Kidney (tissue), 14 donors: ENCODE results near the gene PHACTR1. TPM values are rescaled to one million over a fixed set of nuclear protein-coding genes. Genes with fewer than 3 reads are reported as not detected.
A peak's percentile ranks its signal among the peaks of the same experiment; 100 is the strongest.

Experiments used
- DNase-seq, 5 donors: peaks; one replicate each; pipeline ENCODE4 v3.0.0-alpha.2; 2013 to 2020
- FAIRE-seq: peaks from 2 replicates; lab custom pipeline; 2012; peaks lifted over from hg19 to GRCh38; lab: Jason Lieb, UNC
- H3K27ac ChIP-seq, 2 donors: one replicate each; pipeline ENCODE4 v1.7.0; 2013; ENCODE audit warnings: low read depth in 2 of 2, low read length in 2 of 2, inconsistent platforms in 1 of 2
- H3K27me3 ChIP-seq: one replicate; pipeline ENCODE4 v1.7.1; 2013; ENCODE audit warnings: low read length, inconsistent platforms; ENCODE audit not compliant: control insufficient read depth, insufficient read depth
- H3K36me3 ChIP-seq, 3 donors: one replicate each; pipeline versions ENCODE4 v1.7.0 to v1.7.1; 2013; ENCODE audit warnings: low read length in 3 of 3, control low read depth in 1 of 3, inconsistent platforms in 1 of 3; ENCODE audit not compliant: insufficient read depth in 3 of 3, control insufficient read depth in 2 of 3
- H3K4me1 ChIP-seq, 3 donors: one replicate each; pipeline versions ENCODE4 v1.7.0 to v1.7.1; 2013; ENCODE audit warnings: low read length in 3 of 3, inconsistent platforms in 1 of 3, low read depth in 1 of 3; ENCODE audit not compliant: control insufficient read depth in 2 of 3, insufficient read depth in 2 of 3
- H3K4me3 ChIP-seq, 3 donors: one replicate each; pipeline versions ENCODE4 v1.7.0 to v1.8.1; 2013; ENCODE audit warnings: low read length in 3 of 3, control low read depth in 1 of 3, inconsistent platforms in 1 of 3
- H3K9ac ChIP-seq, 3 donors: one replicate each; pipeline versions ENCODE4 v1.7.0 to v1.7.1; 2013; ENCODE audit warnings: low read length in 3 of 3, control low read depth in 1 of 3, inconsistent platforms in 1 of 3
- H3K9me3 ChIP-seq, 3 donors: one replicate each; pipeline versions ENCODE4 v1.7.0 to v1.7.1; 2013; ENCODE audit warnings: low read length in 3 of 3, control low read depth in 1 of 3, inconsistent platforms in 1 of 3; ENCODE audit not compliant: control insufficient read depth in 2 of 3, insufficient read depth in 1 of 3
- CTCF ChIP-seq: IDR thresholded peaks from 3 replicates; pipeline ENCODE4 v1.5.1; 2012; ENCODE audit warnings: mild to moderate bottlenecking, moderate library complexity, borderline replicate concordance; ENCODE audit not compliant: insufficient read depth; ENCODE audit errors: extremely low read depth
- intact Hi-C: fragments of 100-400 bp; cut with DNase I; formaldehyde crosslinking; loops from one replicate; pipeline ENCODE4 v1.11.1; 2022
- polyA plus RNA-seq: library from polyadenylated mRNA; stranded (reverse); fragments of 350-450 nt; fragmentation: Illumina TruSeq; extraction: RNeasy Lipid Tissue Mini Kit (QIAGEN cat#74804); gene quantifications from one replicate; pipeline ENCODE4 v1.2.3, GENCODE V29; 2014; ENCODE audit warnings: low read depth, low replicate concordance; ENCODE audit not compliant: insufficient read depth
- total RNA-seq: library from RNA; stranded (reverse); fragmentation: NEBNext Ultra II Directional; extraction: Animal tissue kit (Norgen Biotek cat#: 25700); gene quantifications from one replicate; pipeline ENCODE4 v1.2.1, GENCODE V29; 2021
- donor health status: control.
- donor health status: control.
- donor health status: control.
- donor health status: control.
- donor health status: control.
- donor health status: DM: yes; HTN: yes; CAD: no.
- donor health status: Normal renal cell carcinoma (clear cell type).

The PHACTR1 gene
- total and polyA plus RNA-seq, 2 donors from 2014 or later, result 3.3 to 33.6 TPM

GRCh38 chr6:13189710-13190109, 473.1 kb downstream of the PHACTR1 start:
- Histone ChIP-seq H3K27ac (no peak overlapping the region), H3K9me3 (no peaks in the 10 kb centered on the region), H3K4me1 (no peaks in the 10 kb centered on the region), H3K27me3 (no peaks in the 10 kb centered on the region), H3K4me3 (no peak overlapping the region), H3K36me3 (no peaks in the 10 kb centered on the region), H3K9ac (no peak overlapping the region)
- FAIRE-seq (no peak), DNase-seq (no peak)
- no peak for TF ChIP-seq CTCF
- intact Hi-C loops, result no loop called here

- FAIRE-seq, result no peak
- Histone ChIP-seq H3K4me3 (no peak overlapping the region), H3K4me1 (no peaks in the 10 kb centered on the region), H3K9ac (no peak overlapping the region), H3K27me3 (no peaks in the 10 kb centered on the region), H3K9me3 (no peaks in the 10 kb centered on the region), H3K36me3 (no peaks in the 10 kb centered on the region), H3K27ac (no peak overlapping the region)
- intact Hi-C loops, result no loop called here
- DNase-seq, result no peak
- no peak for TF ChIP-seq CTCF
Observed at GRCh38 chr6:13190376-13190775, 473.8 kb downstream of the PHACTR1 start.

GRCh38 chr6:13191461-13191860, 474.9 kb downstream of the PHACTR1 start:
- H3K4me1 ChIP-seq, result no peaks in the 10 kb centered on the region
- FAIRE-seq, result no peak
- intact Hi-C loops, result no loop called here

More at GRCh38 chr6:13191461-13191860, 474.9 kb downstream of the PHACTR1 start:
- Histone ChIP-seq H3K9ac (no peak overlapping the region), H3K9me3 (no peaks in the 10 kb centered on the region), H3K27ac (no peak overlapping the region), H3K4me3 (no peak overlapping the region), H3K27me3 (no peaks in the 10 kb centered on the region), H3K36me3 (no peaks in the 10 kb centered on the region)
- no peak for TF ChIP-seq CTCF
- peak in 1 of 5 donors; percentile 12 for DNase-seq
